ENCODE results near the gene NHSL1. TPM values are rescaled to one million over a fixed set of nuclear protein-coding genes. Genes with fewer than 3 reads are reported as not detected.

NHSL1 gene
- polyA plus RNA-seq, 3 donors: 0.06 to 2.8 (median 0.51) TPM

- Histone ChIP-seq H3K9ac (ENCODE audit: insufficient read depth, low read length, poor library complexity, severe bottlenecking) (no peak overlapping the region), H3K4me2 (replicated peaks; ENCODE audit: extremely low read depth, low read length, poor library complexity, severe bottlenecking) (no peak overlapping the region), H3K79me2 (ENCODE audit: insufficient read depth, low read length) (no peaks in the 10 kb centered on the region), H3K4me1 (ENCODE audit: control insufficient read depth in 1 of 2, insufficient read depth in 2 of 2, low read length in 2 of 2) (no peaks in the 10 kb centered on the region), H3K36me3 (replicated peaks in 1 of 2; ENCODE audit: control insufficient read depth in 1 of 2, insufficient read depth in 2 of 2, low read length in 2 of 2) (no peaks in the 10 kb centered on the region), H3K27ac (ENCODE audit: low read depth in 1 of 2, low read length in 2 of 2) (no peak overlapping the region), H3K9me3 (replicated peaks in 1 of 2; ENCODE audit: control insufficient read depth in 1 of 2, insufficient read depth in 1 of 2, low read length in 2 of 2) (no peaks in the 10 kb centered on the region), H4K20me1 (ENCODE audit: insufficient read depth, low read length) (no peaks in the 10 kb centered on the region), H3K4me3 (replicated peaks in 1 of 3; ENCODE audit: low read depth in 2 of 3, low read length in 3 of 3) (no peak overlapping the region), H3K27me3 (ENCODE audit: control insufficient read depth in 2 of 2, insufficient read depth in 2 of 2, low read length in 2 of 2) (no peaks in the 10 kb centered on the region), H2AFZ (ENCODE audit: insufficient read depth, low read depth, low read length, poor library complexity, severe bottlenecking) (no peak overlapping the region)
- Mint-ChIP-seq H3K27ac (no peak overlapping the region), H3K36me3 (peaks cover 7 to 8% of the 10 kb centered on the region in 2 donors), H3K9me3 (peaks cover 0 to 5% (median 3%) of the 10 kb centered on the region in 7 donors), H3K27me3 (ENCODE audit: low read depth in 3 of 3) (peaks cover 0 to 2% (median 0%) of the 10 kb centered on the region in 3 donors), H3K4me1 (peaks cover 2% of the 10 kb centered on the region), H3K4me3 (no peak overlapping the region)
- intact Hi-C loops (cut with micrococcal nuclease): no loop called here
- DNase-seq: no peak
- no CpG with 5 or more reads among the region's 1 CpG for WGBS (ENCODE audit: insufficient coverage)
- TF ChIP-seq, protein P1, sequence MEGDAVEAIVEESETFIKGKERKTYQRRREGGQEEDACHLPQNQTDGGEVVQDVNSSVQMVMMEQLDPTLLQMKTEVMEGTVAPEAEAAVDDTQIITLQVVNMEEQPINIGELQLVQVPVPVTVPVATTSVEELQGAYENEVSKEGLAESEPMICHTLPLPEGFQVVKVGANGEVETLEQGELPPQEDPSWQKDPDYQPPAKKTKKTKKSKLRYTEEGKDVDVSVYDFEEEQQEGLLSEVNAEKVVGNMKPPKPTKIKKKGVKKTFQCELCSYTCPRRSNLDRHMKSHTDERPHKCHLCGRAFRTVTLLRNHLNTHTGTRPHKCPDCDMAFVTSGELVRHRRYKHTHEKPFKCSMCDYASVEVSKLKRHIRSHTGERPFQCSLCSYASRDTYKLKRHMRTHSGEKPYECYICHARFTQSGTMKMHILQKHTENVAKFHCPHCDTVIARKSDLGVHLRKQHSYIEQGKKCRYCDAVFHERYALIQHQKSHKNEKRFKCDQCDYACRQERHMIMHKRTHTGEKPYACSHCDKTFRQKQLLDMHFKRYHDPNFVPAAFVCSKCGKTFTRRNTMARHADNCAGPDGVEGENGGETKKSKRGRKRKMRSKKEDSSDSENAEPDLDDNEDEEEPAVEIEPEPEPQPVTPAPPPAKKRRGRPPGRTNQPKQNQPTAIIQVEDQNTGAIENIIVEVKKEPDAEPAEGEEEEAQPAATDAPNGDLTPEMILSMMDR (IDR thresholded peaks at IDR 0.05): no peak
Observed at GRCh38 chr6:138491017-138491416, 8.3 kb downstream of the NHSL1 start.

GRCh38 chr6:138489846-138490245 lies 9.4 kb downstream of the NHSL1 start:
- Mint-ChIP-seq H3K4me1 (peaks cover 2% of the 10 kb centered on the region), H3K27ac (no peak overlapping the region), H3K9me3 (peaks cover 0 to 1% (median 0%) of the 10 kb centered on the region in 7 donors), H3K4me3 (no peak overlapping the region), H3K27me3 (ENCODE audit: low read depth in 3 of 3) (peaks cover 0 to 2% (median 0%) of the 10 kb centered on the region in 3 donors), H3K36me3 (peaks cover 3 to 8% of the 10 kb centered on the region in 2 donors)
- intact Hi-C loops (cut with micrococcal nuclease): no loop called here
- DNase-seq: no peak
- Histone ChIP-seq H4K20me1 (ENCODE audit: insufficient read depth, low read length) (no peaks in the 10 kb centered on the region), H3K4me2 (replicated peaks; ENCODE audit: extremely low read depth, low read length, poor library complexity, severe bottlenecking) (no peak overlapping the region), H3K9me3 (replicated peaks in 1 of 2; ENCODE audit: control insufficient read depth in 1 of 2, insufficient read depth in 1 of 2, low read length in 2 of 2) (no peaks in the 10 kb centered on the region), H3K9ac (ENCODE audit: insufficient read depth, low read length, poor library complexity, severe bottlenecking) (no peak overlapping the region), H3K36me3 (replicated peaks in 1 of 2; ENCODE audit: control insufficient read depth in 1 of 2, insufficient read depth in 2 of 2, low read length in 2 of 2) (no peaks in the 10 kb centered on the region), H3K27me3 (ENCODE audit: control insufficient read depth in 2 of 2, insufficient read depth in 2 of 2, low read length in 2 of 2) (no peaks in the 10 kb centered on the region), H3K79me2 (ENCODE audit: insufficient read depth, low read length) (no peaks in the 10 kb centered on the region), H3K27ac (ENCODE audit: low read depth in 1 of 2, low read length in 2 of 2) (no peak overlapping the region), H3K4me3 (replicated peaks in 1 of 3; ENCODE audit: low read depth in 2 of 3, low read length in 3 of 3) (no peak overlapping the region), H3K4me1 (ENCODE audit: control insufficient read depth in 1 of 2, insufficient read depth in 2 of 2, low read length in 2 of 2) (no peaks in the 10 kb centered on the region), H2AFZ (ENCODE audit: insufficient read depth, low read depth, low read length, poor library complexity, severe bottlenecking) (no peak overlapping the region)
- TF ChIP-seq, protein P1 (IDR thresholded peaks at IDR 0.05): no peak
- WGBS (ENCODE audit: insufficient coverage): no CpG with 5 or more reads among the region's 2 CpGs
